Frontal cortex (tissue), 4 donors: ENCODE results near the gene TRMT1L. TPM values are rescaled to one million over a fixed set of nuclear protein-coding genes. Genes with fewer than 3 reads are reported as not detected.
"Not testable (repeated sequence)": the region's sequence is repeated elsewhere in the genome, so short reads cannot be mapped to it uniquely, and the experiment has no call there.

ENCODE experiments used
- DNase-seq, 2 donors: peaks; one replicate each; pipeline ENCODE4 v3.0.0; 2012; ENCODE audit warnings: low spot score in 2 of 2
- FAIRE-seq: peaks from 2 replicates; lab custom pipeline; 2012; peaks lifted over from hg19 to GRCh38; lab: Jason Lieb, UNC
- total RNA-seq: library from RNA; depleted of rRNA; stranded (reverse); fragments of >200 nt; gene quantifications from one replicate; pipeline ENCODE4 v1.2.3, GENCODE V29; 2014
- donor health status: control.
- donor health status: control.
- donor health status: control.

Gene TRMT1L, protein sequence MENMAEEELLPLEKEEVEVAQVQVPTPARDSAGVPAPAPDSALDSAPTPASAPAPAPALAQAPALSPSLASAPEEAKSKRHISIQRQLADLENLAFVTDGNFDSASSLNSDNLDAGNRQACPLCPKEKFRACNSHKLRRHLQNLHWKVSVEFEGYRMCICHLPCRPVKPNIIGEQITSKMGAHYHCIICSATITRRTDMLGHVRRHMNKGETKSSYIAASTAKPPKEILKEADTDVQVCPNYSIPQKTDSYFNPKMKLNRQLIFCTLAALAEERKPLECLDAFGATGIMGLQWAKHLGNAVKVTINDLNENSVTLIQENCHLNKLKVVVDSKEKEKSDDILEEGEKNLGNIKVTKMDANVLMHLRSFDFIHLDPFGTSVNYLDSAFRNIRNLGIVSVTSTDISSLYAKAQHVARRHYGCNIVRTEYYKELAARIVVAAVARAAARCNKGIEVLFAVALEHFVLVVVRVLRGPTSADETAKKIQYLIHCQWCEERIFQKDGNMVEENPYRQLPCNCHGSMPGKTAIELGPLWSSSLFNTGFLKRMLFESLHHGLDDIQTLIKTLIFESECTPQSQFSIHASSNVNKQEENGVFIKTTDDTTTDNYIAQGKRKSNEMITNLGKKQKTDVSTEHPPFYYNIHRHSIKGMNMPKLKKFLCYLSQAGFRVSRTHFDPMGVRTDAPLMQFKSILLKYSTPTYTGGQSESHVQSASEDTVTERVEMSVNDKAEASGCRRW
- 23.6 TPM for total RNA-seq

DNA sequence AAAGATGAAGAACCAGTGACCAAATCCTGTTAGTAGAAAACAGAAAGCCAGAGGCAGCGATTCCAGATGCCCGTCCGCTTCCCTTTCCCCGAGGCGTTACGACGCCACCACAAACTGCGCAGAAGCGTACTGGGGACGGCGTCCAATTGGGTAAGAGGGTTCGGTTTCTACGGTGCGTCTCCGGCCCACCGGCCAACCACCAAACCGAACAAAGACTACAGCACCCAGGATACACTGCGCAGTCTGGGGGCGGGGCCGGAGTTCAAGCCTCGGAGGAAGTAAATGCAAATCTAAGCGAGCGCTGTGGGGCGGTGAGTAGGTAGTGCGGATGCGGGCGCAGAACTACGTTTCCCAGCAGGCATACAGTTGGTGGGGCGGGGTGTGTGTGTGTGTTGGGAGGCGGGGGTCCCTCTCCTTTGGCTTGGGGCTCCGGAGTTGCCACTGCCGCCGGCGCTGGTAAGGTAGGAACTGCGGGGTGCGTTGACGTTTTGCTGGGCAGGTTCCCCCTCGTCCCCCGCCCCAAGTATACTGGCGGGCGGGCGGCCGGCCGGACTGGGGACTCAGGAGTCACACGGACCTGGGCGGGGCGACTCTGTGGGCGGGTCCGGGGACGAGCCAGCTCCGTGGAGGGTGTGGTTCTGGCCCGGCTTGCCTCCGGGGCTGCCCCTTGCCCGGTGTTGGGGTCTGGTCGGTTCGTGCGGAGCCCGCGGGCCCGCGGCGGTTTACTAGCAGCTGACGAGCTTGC is at the start of gene TRMT1L, which contains the start of gene SWT1:
Gene TRMT1L (minus strand): TSS at position 100 of the 745 bp plus-strand sequence. CDS start 241 bp downstream, outside the sequence.
Gene SWT1 (plus strand): TSS at position 314 of the 745 bp plus-strand sequence. CDS start 3,675 bp downstream, outside the sequence.
- DNase-seq (peak; percentile 89 to 90), FAIRE-seq (peak; percentile 63)

DNA sequence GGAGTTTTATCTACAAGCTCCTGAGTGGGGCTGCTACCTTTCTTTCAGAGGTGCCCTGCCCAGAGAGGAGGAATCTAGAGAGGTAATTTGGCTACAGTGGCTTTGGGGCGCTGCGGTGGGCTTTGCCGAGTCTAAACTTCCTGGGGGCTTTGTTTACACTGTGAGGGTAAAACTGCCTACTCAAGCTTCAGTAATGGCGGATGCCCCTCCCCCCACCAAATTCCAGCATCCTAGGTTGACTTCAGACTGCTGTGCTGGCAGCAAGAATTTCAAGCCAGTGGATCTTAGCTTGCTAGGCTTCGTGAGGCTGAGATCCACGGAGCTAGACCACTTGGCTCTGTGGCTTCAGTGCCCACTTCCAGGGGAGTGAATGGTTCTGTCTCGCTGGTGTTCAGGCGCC is 44.1 kb upstream of the TRMT1L start:
- FAIRE-seq (no peak), DNase-seq (no peak)

- FAIRE-seq, DNase-seq: not testable (repeated sequence)
Measured at GRCh38 chr1:185198712-185199111, 42.0 kb upstream of the TRMT1L start.

DNA sequence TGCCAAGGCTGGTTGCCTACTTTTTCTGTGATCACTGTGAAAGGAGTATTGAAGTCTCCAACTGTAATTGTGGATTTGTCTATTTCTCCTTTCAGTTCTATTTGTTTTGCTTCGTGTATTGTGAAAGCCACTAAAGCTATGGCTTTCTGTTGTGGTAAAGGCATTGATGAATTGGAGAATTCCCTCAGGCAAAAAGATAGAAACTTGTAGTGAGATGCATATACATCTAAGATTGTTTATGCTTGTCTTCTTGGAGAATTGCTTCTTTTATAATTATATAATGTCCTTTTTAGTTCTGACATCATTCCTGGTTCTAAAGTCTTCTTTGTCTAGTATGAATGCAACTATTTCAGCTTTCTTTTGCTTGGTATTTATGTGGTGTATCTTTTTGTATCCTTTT is 37.0 kb upstream of the TRMT1L start:
- FAIRE-seq (no peak), DNase-seq (no peak)

- FAIRE-seq (no peak), DNase-seq (peak; percentile 13 to 41)
Measured at GRCh38 chr1:185170291-185170848, 13.6 kb upstream of the TRMT1L start.

DNA sequence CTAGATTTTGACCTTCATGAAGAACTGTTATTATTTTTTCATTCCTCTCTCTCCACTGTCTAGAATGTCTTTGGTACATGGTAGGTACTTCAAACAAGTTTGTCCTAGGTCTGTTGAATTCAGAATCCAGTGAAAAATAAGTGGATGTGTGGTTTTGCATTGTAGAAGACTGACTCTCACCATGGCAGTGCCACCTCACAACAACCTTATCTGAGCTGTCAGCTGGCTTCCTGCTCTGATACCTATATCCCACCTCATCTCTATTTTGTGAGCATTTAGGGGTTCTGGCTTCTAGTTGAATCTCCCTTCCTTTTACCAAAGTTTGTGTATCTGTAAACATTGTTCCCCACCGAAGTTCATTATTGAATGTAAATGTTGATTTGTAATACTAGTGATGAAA is 9.4 kb upstream of the TRMT1L start:
- FAIRE-seq: no peak
- no peak for DNase-seq

GRCh38 chr1:185162491-185162890 is 5.7 kb upstream of the TRMT1L start:
- no peak for FAIRE-seq
- DNase-seq: no peak

- no peak for FAIRE-seq
- no peak for DNase-seq
Measured at GRCh38 chr1:185159966-185160365, 3.2 kb upstream of the TRMT1L start.

DNA sequence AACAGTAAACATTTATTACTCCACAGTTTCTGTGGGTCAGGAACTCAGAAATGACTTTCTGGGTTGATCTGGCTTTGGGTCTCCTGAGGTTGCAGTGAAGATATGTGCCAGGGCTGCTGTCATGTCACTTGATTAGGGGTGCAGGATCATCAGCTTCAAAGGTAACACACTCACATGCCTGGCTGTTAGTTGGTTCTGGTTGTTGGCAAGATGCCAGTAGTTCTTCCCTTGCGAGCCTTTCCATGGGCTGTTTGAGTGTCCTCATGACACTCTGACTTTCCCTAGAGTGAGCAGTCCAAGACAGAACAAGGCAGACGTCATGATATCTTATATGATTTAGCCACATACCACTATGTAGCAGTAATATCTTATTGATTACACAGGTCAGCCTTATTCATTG is 2.0 kb upstream of the TRMT1L start:
- DNase-seq: no peak
- no peak for FAIRE-seq

GRCh38 chr1:185157599-185158412 is 1.1 kb upstream of the TRMT1L start:
- no peak for FAIRE-seq
- no peak for DNase-seq

DNA sequence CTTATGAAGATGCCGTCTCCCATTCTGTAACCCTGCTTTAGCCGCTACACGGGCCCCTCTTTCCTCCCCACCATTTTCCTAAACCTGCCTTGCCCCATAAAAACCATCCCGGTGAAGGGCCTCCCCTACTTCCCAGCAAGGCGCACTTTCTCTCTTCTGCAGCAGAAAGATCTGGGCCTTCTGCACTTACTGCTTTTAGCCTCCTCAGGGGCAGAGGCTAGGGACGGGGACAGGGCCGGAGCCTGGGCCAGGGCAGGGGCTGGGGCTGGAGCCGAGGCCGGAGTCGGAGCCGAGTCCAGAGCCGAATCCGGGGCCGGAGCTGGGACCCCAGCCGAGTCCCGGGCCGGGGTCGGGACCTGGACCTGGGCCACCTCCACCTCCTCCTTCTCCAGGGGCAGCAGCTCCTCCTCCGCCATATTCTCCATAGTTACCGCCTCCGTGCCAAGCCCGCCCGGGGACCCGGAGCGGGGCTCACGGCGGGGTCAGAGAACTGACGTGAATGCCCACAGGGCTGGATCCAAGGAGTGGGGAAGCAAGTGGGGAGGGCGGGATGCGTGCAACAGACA is 382 bp downstream of the TRMT1L start:
- FAIRE-seq (no peak), DNase-seq (peak in 1 of 2 donors; percentile 2)

DNA sequence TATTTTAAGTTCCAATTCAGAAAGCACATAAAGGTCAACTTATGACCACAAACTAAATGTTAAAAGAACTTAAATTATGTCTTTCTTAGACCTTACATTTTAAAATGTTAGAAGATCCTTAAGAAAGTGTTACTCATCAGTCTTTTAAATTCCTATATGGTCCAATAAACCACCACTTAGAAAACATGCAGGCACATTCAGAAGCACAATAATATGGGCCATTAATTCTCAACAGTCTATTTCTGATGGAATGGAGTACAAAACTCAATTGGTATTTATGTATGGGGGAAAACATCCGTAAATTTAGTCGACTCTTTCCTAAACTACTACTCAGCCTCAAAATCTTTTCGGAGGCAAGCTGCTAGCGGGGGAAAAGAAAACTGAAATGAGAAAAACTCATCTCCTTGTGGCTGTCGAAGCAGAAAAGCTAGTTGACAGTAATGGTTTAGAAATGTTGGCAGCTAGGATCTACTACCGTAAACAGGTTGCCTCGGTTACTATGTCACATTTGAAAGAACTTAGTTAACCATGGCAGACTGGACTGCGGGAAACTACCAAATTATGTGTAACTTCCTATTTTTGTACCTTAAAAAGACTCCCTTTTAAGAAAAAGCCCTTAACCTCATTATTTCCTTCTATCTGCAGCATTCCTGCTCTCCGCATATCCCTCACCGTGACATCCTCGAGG is 1.0 kb downstream of the TRMT1L start:
- DNase-seq: no peak

DNA sequence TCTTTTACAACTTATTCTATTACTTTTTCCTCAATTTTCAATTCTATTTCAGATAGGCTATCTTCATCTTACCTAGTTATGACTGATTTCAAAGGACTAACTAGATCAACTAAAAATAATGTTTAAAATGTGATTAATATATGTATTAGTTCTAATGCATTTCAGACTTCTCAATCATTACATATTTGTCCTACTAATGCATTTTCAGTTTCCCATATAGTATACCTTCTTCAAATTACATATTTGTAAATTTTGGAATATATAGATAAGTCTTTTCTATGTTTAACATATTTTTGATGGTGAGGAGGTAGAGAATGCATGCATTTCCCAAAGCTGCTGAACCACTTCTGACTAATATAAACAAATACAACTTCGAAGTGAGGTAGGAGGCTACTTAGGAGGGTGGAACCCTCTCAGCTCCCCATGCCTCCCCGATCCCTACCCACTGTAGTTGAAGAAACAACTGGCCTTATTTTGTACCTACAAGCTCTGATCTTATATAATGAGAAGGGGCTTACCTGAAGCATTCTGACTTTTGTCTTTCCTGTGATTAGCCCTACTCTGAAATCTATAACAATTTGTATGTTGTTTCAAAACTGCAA is 1.7 kb downstream of the TRMT1L start:
- DNase-seq (no peak), FAIRE-seq (no peak)

More for the DNA sequence above, 1.0 kb downstream of the TRMT1L start:
- no peak for FAIRE-seq

DNA sequence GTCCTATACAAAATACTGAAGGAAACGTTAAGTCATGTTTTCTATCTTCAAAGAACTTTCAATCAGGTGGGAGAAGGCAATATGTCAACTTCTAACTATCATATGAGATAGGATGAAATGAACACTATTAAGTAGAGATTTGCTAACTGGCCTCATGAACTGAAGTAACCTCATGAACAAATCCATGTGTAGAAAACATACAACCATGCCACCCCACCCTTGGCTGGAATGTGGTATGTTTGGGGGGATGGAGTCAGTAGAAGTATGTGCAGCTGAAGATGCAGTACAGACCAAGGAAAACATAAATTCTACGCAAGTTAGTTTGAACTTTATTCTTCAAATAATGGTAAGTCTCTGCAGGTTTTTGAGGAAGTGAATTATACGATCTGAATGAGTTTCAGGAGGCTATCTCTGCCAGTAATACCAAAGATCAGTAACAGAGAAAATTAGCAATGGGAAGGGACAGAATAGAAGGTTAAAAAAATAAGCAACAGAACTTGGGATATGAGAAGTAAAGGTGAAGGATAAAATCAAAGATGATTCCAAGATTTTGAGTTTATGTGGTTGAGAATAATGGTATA is 4.5 kb downstream of the TRMT1L start:
- FAIRE-seq: no peak
- DNase-seq: no peak

GRCh38 chr1:185151215-185151614 is 5.5 kb downstream of the TRMT1L start:
- DNase-seq: no peak
- FAIRE-seq: no peak

GRCh38 chr1:185144233-185144632 is 12.5 kb downstream of the TRMT1L start:
- FAIRE-seq (no peak), DNase-seq (no peak)

GRCh38 chr1:185139246-185139645 is 17.5 kb downstream of the TRMT1L start:
- DNase-seq (no peak), FAIRE-seq (no peak)
